A673 (cell line): ENCODE results near the gene CLDN14.

Experiments
- CTCF ChIP-seq: fragments of 300-800, 200-600 bp; sonication (generic); conservative IDR thresholded peaks from 2 replicates; pipeline ENCODE4 v1.5.1; 2017; ENCODE audit warnings: low read depth, mild to moderate bottlenecking, antibody characterized with exemption, low read length, moderate library complexity, mixed read lengths
- EZH2 ChIP-seq: fragments of 200-600 bp; sonication (generic); IDR thresholded peaks from 2 replicates; pipeline ENCODE4 v1.6.1; 2017; ENCODE audit warnings: borderline replicate concordance, low read depth, mild to moderate bottlenecking, mixed read lengths, antibody characterized with exemption, low read length; ENCODE audit not compliant: poor library complexity, severe bottlenecking

GRCh38 chr21:36516281-36516680 lies 36.4 kb upstream of the CLDN14 start:
- no peak for TF ChIP-seq CTCF
- TF ChIP-seq EZH2, result no peak
